ENCODE data around the gene ATP2B3. TPM values are rescaled to one million over a fixed set of nuclear protein-coding genes. Genes with fewer than 3 reads are reported as not detected.
A peak's percentile ranks its signal among the peaks of the same experiment; 100 is the strongest.

ATP2B3 gene
- total RNA-seq, 1 experiment from 2014 or later: 0.21 TPM

DNA sequence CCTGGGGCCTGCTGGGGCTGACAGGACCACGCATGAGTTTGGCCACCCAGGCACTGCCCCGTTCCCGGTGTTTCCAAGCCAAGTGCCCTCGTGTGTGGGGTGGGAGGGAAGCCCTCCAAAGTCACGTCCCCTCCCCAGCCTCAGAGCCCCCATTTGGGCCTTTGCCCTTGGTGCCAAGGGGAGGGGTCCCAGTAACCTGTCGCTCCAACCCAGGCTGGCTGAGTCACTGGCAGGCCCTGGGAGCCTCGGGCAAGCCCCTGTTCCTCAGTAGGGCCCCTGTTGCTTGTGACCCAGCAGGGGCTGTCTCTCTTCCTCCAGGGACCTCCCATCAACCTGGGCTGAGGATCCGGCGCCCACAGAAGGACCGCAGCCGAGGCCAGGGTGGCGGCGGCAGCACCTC lies 36.4 kb upstream of the ATP2B3 start:
- DNase-seq (ENCODE audit: low read depth, low spot score) (no peak), ATAC-seq (no peak)
- in situ Hi-C loops (cut with HindIII; ENCODE audit: low pct_unique_long_range_greater_than_20kb, low sequenced_read_pairs) (no loop called here), intact Hi-C loops (cut with micrococcal nuclease; ENCODE audit: unreplicated experiment) (no loop called here)
- Histone ChIP-seq H3K4me1 (ENCODE audit: control insufficient read depth, insufficient read depth, low read length) (no peaks in the 10 kb centered on the region), H3K36me3 (ENCODE audit: control insufficient read depth, insufficient read depth, low read length) (no peaks in the 10 kb centered on the region), H3K9me3 (ENCODE audit: control insufficient read depth, insufficient read depth, low read depth, low read length) (no peaks in the 10 kb centered on the region), H3K27ac (ENCODE audit: low read length) (no peak overlapping the region), H3K4me3 (ENCODE audit: low read depth in 2 of 2, low read length in 2 of 2) (no peak overlapping the region), H3K27me3 (ENCODE audit: control insufficient read depth, insufficient read depth, low read length) (no peaks in the 10 kb centered on the region)
- ChIA-PET POLR2A (no interaction called here), CTCF (no interaction called here)
- BruUV-seq (replicated peaks): no TSS peak
- TF ChIP-seq, protein P1, sequence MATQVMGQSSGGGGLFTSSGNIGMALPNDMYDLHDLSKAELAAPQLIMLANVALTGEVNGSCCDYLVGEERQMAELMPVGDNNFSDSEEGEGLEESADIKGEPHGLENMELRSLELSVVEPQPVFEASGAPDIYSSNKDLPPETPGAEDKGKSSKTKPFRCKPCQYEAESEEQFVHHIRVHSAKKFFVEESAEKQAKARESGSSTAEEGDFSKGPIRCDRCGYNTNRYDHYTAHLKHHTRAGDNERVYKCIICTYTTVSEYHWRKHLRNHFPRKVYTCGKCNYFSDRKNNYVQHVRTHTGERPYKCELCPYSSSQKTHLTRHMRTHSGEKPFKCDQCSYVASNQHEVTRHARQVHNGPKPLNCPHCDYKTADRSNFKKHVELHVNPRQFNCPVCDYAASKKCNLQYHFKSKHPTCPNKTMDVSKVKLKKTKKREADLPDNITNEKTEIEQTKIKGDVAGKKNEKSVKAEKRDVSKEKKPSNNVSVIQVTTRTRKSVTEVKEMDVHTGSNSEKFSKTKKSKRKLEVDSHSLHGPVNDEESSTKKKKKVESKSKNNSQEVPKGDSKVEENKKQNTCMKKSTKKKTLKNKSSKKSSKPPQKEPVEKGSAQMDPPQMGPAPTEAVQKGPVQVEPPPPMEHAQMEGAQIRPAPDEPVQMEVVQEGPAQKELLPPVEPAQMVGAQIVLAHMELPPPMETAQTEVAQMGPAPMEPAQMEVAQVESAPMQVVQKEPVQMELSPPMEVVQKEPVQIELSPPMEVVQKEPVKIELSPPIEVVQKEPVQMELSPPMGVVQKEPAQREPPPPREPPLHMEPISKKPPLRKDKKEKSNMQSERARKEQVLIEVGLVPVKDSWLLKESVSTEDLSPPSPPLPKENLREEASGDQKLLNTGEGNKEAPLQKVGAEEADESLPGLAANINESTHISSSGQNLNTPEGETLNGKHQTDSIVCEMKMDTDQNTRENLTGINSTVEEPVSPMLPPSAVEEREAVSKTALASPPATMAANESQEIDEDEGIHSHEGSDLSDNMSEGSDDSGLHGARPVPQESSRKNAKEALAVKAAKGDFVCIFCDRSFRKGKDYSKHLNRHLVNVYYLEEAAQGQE (IDR thresholded peaks at IDR 0.05; ENCODE audit: insufficient read depth in 1 of 2, low read depth in 2 of 2, low read length in 1 of 2): no peak
- TF ChIP-seq, protein P2, sequence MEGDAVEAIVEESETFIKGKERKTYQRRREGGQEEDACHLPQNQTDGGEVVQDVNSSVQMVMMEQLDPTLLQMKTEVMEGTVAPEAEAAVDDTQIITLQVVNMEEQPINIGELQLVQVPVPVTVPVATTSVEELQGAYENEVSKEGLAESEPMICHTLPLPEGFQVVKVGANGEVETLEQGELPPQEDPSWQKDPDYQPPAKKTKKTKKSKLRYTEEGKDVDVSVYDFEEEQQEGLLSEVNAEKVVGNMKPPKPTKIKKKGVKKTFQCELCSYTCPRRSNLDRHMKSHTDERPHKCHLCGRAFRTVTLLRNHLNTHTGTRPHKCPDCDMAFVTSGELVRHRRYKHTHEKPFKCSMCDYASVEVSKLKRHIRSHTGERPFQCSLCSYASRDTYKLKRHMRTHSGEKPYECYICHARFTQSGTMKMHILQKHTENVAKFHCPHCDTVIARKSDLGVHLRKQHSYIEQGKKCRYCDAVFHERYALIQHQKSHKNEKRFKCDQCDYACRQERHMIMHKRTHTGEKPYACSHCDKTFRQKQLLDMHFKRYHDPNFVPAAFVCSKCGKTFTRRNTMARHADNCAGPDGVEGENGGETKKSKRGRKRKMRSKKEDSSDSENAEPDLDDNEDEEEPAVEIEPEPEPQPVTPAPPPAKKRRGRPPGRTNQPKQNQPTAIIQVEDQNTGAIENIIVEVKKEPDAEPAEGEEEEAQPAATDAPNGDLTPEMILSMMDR (IDR thresholded peaks at IDR 0.05): no peak
- TF ChIP-seq TCF7L2 (IDR thresholded peaks at IDR 0.05; ENCODE audit: low read depth, low read length) (no peak), SIN3A (IDR thresholded peaks at IDR 0.05; ENCODE audit: borderline replicate concordance, insufficient read depth, low read depth, low read length) (no peak), POLR2AphosphoS5 (IDR thresholded peaks at IDR 0.05; ENCODE audit: low read depth, low read length) (no peak)

DNA sequence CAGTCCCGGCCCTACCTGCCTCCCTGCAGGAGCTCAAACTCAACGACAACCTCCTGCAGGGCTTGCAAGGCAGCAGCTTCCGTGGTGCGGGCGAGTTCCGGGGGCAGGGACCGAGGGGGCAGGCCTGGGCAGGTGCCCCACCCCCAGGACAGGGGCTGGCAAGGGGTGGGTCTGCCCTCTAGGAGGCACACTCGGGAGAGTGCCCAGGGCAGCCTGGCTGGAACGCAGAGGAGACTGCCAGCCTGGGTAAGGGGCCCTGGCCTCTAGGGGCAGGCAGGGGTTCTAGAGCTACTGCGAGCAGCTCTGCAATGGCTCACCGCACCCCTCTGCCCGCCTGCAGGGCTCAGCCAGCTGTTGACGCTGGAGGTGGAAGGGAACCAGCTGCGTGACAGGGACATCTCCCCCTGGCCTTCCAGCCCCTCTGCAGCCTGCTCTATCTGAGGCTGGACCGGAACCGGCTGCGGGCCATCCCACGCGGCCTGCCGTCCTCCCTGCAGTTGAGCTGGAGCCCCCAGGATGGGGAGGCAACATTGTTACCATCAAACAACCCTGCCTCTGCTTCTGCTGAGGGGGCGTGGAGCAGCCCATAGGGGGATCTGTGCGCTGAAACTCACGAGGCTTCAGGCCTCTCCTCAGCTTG lies 34.9 kb upstream of the ATP2B3 start:
- Histone ChIP-seq H3K4me3 (ENCODE audit: low read depth in 2 of 2, low read length in 2 of 2) (no peak overlapping the region), H3K36me3 (ENCODE audit: control insufficient read depth, insufficient read depth, low read length) (no peaks in the 10 kb centered on the region), H3K27me3 (ENCODE audit: control insufficient read depth, insufficient read depth, low read length) (no peaks in the 10 kb centered on the region), H3K9me3 (ENCODE audit: control insufficient read depth, insufficient read depth, low read depth, low read length) (no peaks in the 10 kb centered on the region), H3K27ac (ENCODE audit: low read length) (no peak overlapping the region), H3K4me1 (ENCODE audit: control insufficient read depth, insufficient read depth, low read length) (peaks cover 5% of the 10 kb centered on the region)
- in situ Hi-C loops (cut with HindIII; ENCODE audit: low pct_unique_long_range_greater_than_20kb, low sequenced_read_pairs): no loop called here
- DNase-seq (ENCODE audit: low read depth, low spot score): no peak
- ChIA-PET POLR2A (no interaction called here), CTCF (no interaction called here)
- 0 out of 2 replicates have a peak, but pooled peaks have one; percentile 9 for ATAC-seq
- BruUV-seq (replicated peaks): no TSS peak
- TF ChIP-seq, protein P2 (IDR thresholded peaks at IDR 0.05): no peak
- TF ChIP-seq POLR2AphosphoS5 (IDR thresholded peaks at IDR 0.05; ENCODE audit: low read depth, low read length) (no peak), TCF7L2 (IDR thresholded peaks at IDR 0.05; ENCODE audit: low read depth, low read length) (no peak)
- TF ChIP-seq, protein P1 (IDR thresholded peaks at IDR 0.05; ENCODE audit: insufficient read depth in 1 of 2, low read depth in 2 of 2, low read length in 1 of 2): no peak
- intact Hi-C loops (cut with micrococcal nuclease; ENCODE audit: unreplicated experiment): no loop called here

All from Panc1 (cell line).